SK-N-SH (cell line): Measurements from ENCODE around the gene VPS8. TPM values are rescaled to one million over a fixed set of nuclear protein-coding genes. Genes with fewer than 3 reads are reported as not detected.

Experiments used
- CTCF ChIA-PET: fragments of 300-600, 350-600 bp; formaldehyde crosslinking; extraction: SDS; loops from one replicate; lab custom pipeline; 2021; lab: Yijun Ruan, JAX
- POLR2A ChIA-PET: fragments of 350-600 bp; sonication (Branson Sonifier 250); formaldehyde crosslinking; extraction: SDS; loops from one replicate; lab custom pipeline; 2020; ENCODE audit warnings: antibody characterized with exemption, inconsistent platforms; lab: Yijun Ruan, JAX
- DNase-seq: peaks from one replicate; pipeline ENCODE4 v3.0.0; 2012
- H2AFZ ChIP-seq: fragments of 200-600 bp; sonication (generic); 2 replicates; pipeline ENCODE4 v1.8.1; 2016; ENCODE audit warnings: antibody characterized with exemption, mild to moderate bottlenecking, low read depth
- H3F3A ChIP-seq: fragments of 200-600 bp; sonication (generic); replicated peaks from 2 replicates; pipeline ENCODE3; 2016; ENCODE audit warnings: antibody characterized with exemption, mild to moderate bottlenecking; ENCODE audit not compliant: insufficient read depth
- H3K27ac ChIP-seq, 2 experiments: fragments of 200-500 bp in 1 of 2; fragments of 200-600 bp in 1 of 2; sonication (Bioruptor generic) in 1 of 2; sonication (generic), shearing (Covaris generic) in 1 of 2; 2 replicates each; pipeline versions ENCODE4 v1.5.1 to v1.6.1; 2014 to 2016; ENCODE audit warnings: low read depth in 2 of 2, inconsistent platforms in 1 of 2, low read length in 1 of 2, mild to moderate bottlenecking in 1 of 2, mixed read lengths in 1 of 2
- H3K27me3 ChIP-seq: fragments of 200-600 bp; sonication (generic), shearing (Covaris generic); 2 replicates; pipeline ENCODE4 v1.6.1; 2016; ENCODE audit warnings: mixed run types; ENCODE audit not compliant: insufficient read depth
- H3K36me3 ChIP-seq, 2 experiments: fragments of 200-500 bp in 1 of 2; fragments of 200-600 bp in 1 of 2; sonication (Bioruptor generic) in 1 of 2; sonication (generic) in 1 of 2; replicated peaks in 1 of 2; 2 replicates each; pipeline versions ENCODE3 to v1.5.1; 2014 to 2016; ENCODE audit warnings: low read length in 1 of 2, mild to moderate bottlenecking in 1 of 2; ENCODE audit not compliant: insufficient read depth in 2 of 2, control insufficient read depth in 1 of 2
- H3K4me1 ChIP-seq, 2 experiments: fragments of 200-500 bp in 1 of 2; fragments of 200-600 bp in 1 of 2; sonication (Bioruptor generic) in 1 of 2; sonication (generic), shearing (Covaris generic) in 1 of 2; 2 replicates each; pipeline versions ENCODE4 v1.5.1 to v1.6.1; 2014 to 2016; ENCODE audit warnings: low read depth in 1 of 2, low read length in 1 of 2, mixed run types in 1 of 2; ENCODE audit not compliant: insufficient read depth in 2 of 2, control insufficient read depth in 1 of 2
- H3K4me2 ChIP-seq: fragments of 200-600 bp; sonication (generic), shearing (Covaris generic); 2 replicates; pipeline ENCODE4 v1.6.1; 2017; ENCODE audit warnings: mixed run types
- H3K4me3 ChIP-seq, 2 experiments: fragments of 200-500 bp in 1 of 2; fragments of 200-600 bp in 1 of 2; sonication (Bioruptor generic) in 1 of 2; sonication (generic), shearing (Covaris generic) in 1 of 2; 2 replicates each; pipeline versions ENCODE4 v1.5.1 to v1.8.1; 2014 to 2016; ENCODE audit warnings: low read depth in 2 of 2, inconsistent platforms in 1 of 2, low read length in 1 of 2, mild to moderate bottlenecking in 1 of 2, mixed read lengths in 1 of 2, moderate library complexity in 1 of 2
- H3K79me2 ChIP-seq: fragments of 200-600 bp; sonication (generic); 2 replicates; pipeline ENCODE4 v1.8.1; 2017; ENCODE audit warnings: mild to moderate bottlenecking; ENCODE audit not compliant: insufficient read depth
- H3K9ac ChIP-seq: fragments of 200-600 bp; sonication (generic); 2 replicates; pipeline ENCODE4 v1.6.1; 2017; ENCODE audit warnings: mixed run types
- H3K9me2 ChIP-seq: fragments of 200-600 bp; sonication (generic); 2 replicates; pipeline ENCODE4 v1.6.1; 2017; ENCODE audit warnings: mixed run types
- H3K9me3 ChIP-seq: fragments of 200-600 bp; sonication (generic); 2 replicates; pipeline ENCODE4 v1.6.1; 2017; ENCODE audit warnings: mixed run types, mild to moderate bottlenecking, moderate library complexity
- H4K20me1 ChIP-seq: fragments of 200-600 bp; sonication (generic); 2 replicates; pipeline ENCODE4 v1.6.1; 2017; ENCODE audit warnings: mild to moderate bottlenecking, mixed run types; ENCODE audit not compliant: insufficient read depth
- CTCF ChIP-seq: fragments of 200-600 bp; sonication (generic); IDR thresholded peaks from 2 replicates; pipeline ENCODE4 v1.6.1; 2017; ENCODE audit warnings: antibody characterized with exemption, mild to moderate bottlenecking, moderate library complexity
- ELF1 ChIP-seq: IDR thresholded peaks from 2 replicates; pipeline ENCODE4 v1.4.0; 2012
- EP300 ChIP-seq, 2 experiments: IDR thresholded peaks; 2 replicates each; pipeline versions ENCODE4 v1.4.0 to v1.6.1; 2012; ENCODE audit warnings: borderline replicate concordance in 1 of 2, low read depth in 1 of 2, low read length in 1 of 2
- EZH2phosphoT487 ChIP-seq: fragments of 200-600 bp; sonication (generic); IDR thresholded peaks from 2 replicates; pipeline ENCODE4 v1.6.1; 2017; ENCODE audit warnings: low read depth, mixed run types, mild to moderate bottlenecking, antibody characterized with exemption, moderate library complexity, borderline replicate concordance
- GABPA ChIP-seq: IDR thresholded peaks from 2 replicates; pipeline ENCODE4 v1.4.0; 2012; ENCODE audit warnings: low read depth, mild to moderate bottlenecking
- GATA2 ChIP-seq: sonication (generic); formaldehyde crosslinking; IDR thresholded peaks from 2 replicates; pipeline ENCODE4 v1.5.0; 2020; ENCODE audit warnings: mild to moderate bottlenecking, missing genetic modification reagents
- IRF3 ChIP-seq: fragments of 150-350 bp; IDR thresholded peaks from 2 replicates; pipeline ENCODE4 v1.6.1; 2016; ENCODE audit warnings: mild to moderate bottlenecking, low read depth, low read length
- JUND ChIP-seq: IDR thresholded peaks from 2 replicates; pipeline ENCODE4 v1.4.0; 2012
- MXI1 ChIP-seq: IDR thresholded peaks from 2 replicates; pipeline ENCODE4 v1.6.1; 2012; ENCODE audit warnings: mild to moderate bottlenecking, low read depth, low read length, improper control_type of control experiment
- PBX3 ChIP-seq: IDR thresholded peaks from 2 replicates; pipeline ENCODE4; 2012
- POLR2AphosphoS5 ChIP-seq: IDR thresholded peaks from 2 replicates; pipeline ENCODE4 v1.6.1; 2012; ENCODE audit warnings: low read depth, low read length
- RCOR1 ChIP-seq: fragments of 150-350 bp; IDR thresholded peaks from 2 replicates; pipeline ENCODE4 v1.6.1; 2017; ENCODE audit warnings: antibody characterized with exemption, low read length
- RFX5 ChIP-seq: IDR thresholded peaks from 2 replicates; pipeline ENCODE4 v1.6.1; 2012; ENCODE audit warnings: mild to moderate bottlenecking, improper control_type of control experiment, low read length
- SIN3A ChIP-seq: IDR thresholded peaks from 2 replicates; pipeline ENCODE4 v1.6.1; 2012; ENCODE audit warnings: low read depth, mild to moderate bottlenecking, low read length, moderate library complexity, borderline replicate concordance
- TCF12 ChIP-seq: IDR thresholded peaks from 2 replicates; pipeline ENCODE4 v1.4.0; 2012
- USF1 ChIP-seq: IDR thresholded peaks from 2 replicates; pipeline ENCODE4 v1.4.0; 2012; ENCODE audit warnings: low read depth, borderline replicate concordance
- WGBS: methylation state at CpG from one replicate; pipeline ENCODE4 v1.1.6; 2017; ENCODE audit warnings: low lambda C conversion rate; 5-methylcytosine and 5-hydroxymethylcytosine counted together
- polyA plus RNA-seq, 3 experiments: library from polyadenylated mRNA; depleted of rRNA; stranded (reverse); fragments of >200 nt; gene quantifications; 2 replicates each; pipeline ENCODE4 v1.2.3, GENCODE V29; 2012

The VPS8 gene
- polyA plus RNA-seq, 1 of the 3 experiments (the other 2 are of a cell fraction): 12.8 TPM

- H3K36me3 ChIP-seq: no peaks in the 10 kb centered on the region
- no peaks in the 10 kb centered on the region for H3K9me3 ChIP-seq
- no peak overlapping the region for H3K4me2 ChIP-seq
- no peak overlapping the region for H2AFZ ChIP-seq
- H3K27me3 ChIP-seq: no peaks in the 10 kb centered on the region; the same call in 1 of the 2 replicates
- H3F3A ChIP-seq: no peaks in the 10 kb centered on the region
- H3K9me2 ChIP-seq: no peaks in the 10 kb centered on the region
- 84% methylated on average over 4 of the region's 4 CpGs for WGBS
- ChIA-PET POLR2A (no interaction called here), CTCF (interaction anchor here (0.8 to 3.3 kb wide), 8 partner anchors 8 to 244 kb away, joined by 3 to 23 read pairs (median 8); partner anchors contain the start of gene VPS8)
- no peak overlapping the region for H3K9ac ChIP-seq
- H3K27ac ChIP-seq: no peak overlapping the region
- no peaks in the 10 kb centered on the region for H3K79me2 ChIP-seq
- TF ChIP-seq POLR2AphosphoS5 (no peak), RCOR1 (no peak), IRF3 (no peak), RFX5 (no peak)
- H3K4me1 ChIP-seq: peaks cover 0 to 6% of the 10 kb centered on the region in 2 experiments; a peak in 2 of 4 replicates
- no peak overlapping the region for H3K4me3 ChIP-seq
- no peak for DNase-seq
- no peaks in the 10 kb centered on the region for H4K20me1 ChIP-seq
Observed at GRCh38 chr3:184802150-184802549, 9.8 kb upstream of the VPS8 start.

- no peak overlapping the region for H3K4me2 ChIP-seq
- POLR2A ChIA-PET: no interaction called here
- no peaks in the 10 kb centered on the region; the same call in 1 of the 2 replicates for H3K27me3 ChIP-seq
- no peaks in the 10 kb centered on the region for H3F3A ChIP-seq
- H3K27ac ChIP-seq: no peak overlapping the region
- no peaks in the 10 kb centered on the region for H3K9me3 ChIP-seq
- TF ChIP-seq PBX3 (no peak), JUND (no peak), USF1 (no peak), GABPA (no peak), GATA2 (CRISPR knock-in tag) (no peak), EZH2phosphoT487 (no peak), CTCF (no peak), TCF12 (no peak), EP300 (IDR thresholded peaks at IDR 0.05; ENCODE audit: borderline replicate concordance in 1 of 2, low read depth in 1 of 2, low read length in 1 of 2) (no peak), POLR2AphosphoS5 (no peak), MXI1 (no peak), SIN3A (no peak), ELF1 (no peak)
- 82% methylated on average over 1 of the region's 1 CpG for WGBS
- H3K9me2 ChIP-seq: no peaks in the 10 kb centered on the region
- no peaks in the 10 kb centered on the region for H3K36me3 ChIP-seq
- H2AFZ ChIP-seq: no peak overlapping the region
- no peak overlapping the region for H3K9ac ChIP-seq
- CTCF ChIA-PET: interaction anchor here (0.6 to 3.1 kb wide), 8 partner anchors 9 to 250 kb away, joined by 3 to 23 read pairs (median 8); no protein-coding TSS in a partner anchor
- no peaks in the 10 kb centered on the region for H3K79me2 ChIP-seq
- DNase-seq: no peak
- no peak overlapping the region for H3K4me3 ChIP-seq
- no peaks in the 10 kb centered on the region for H4K20me1 ChIP-seq
- peaks cover 0 to 9% of the 10 kb centered on the region in 2 experiments; a peak in 2 of 4 replicates for H3K4me1 ChIP-seq
Observed at GRCh38 chr3:184804801-184805200, 7.2 kb upstream of the VPS8 start.
